NCI-H82 treated with DMSO at 0.1 percent for 48 hours (cell line): ENCODE data around the gene LSM2.
"Not testable (repeated sequence)": the region's sequence is repeated elsewhere in the genome, so short reads cannot be mapped to it uniquely, and the experiment has no call there.

ENCODE experiments used
- DNase-seq: peaks from one replicate; lab custom pipeline; 2025; ENCODE audit not compliant: unreplicated experiment; lab: John Stamatoyannopoulos, UW

The LSM2 gene

DNA sequence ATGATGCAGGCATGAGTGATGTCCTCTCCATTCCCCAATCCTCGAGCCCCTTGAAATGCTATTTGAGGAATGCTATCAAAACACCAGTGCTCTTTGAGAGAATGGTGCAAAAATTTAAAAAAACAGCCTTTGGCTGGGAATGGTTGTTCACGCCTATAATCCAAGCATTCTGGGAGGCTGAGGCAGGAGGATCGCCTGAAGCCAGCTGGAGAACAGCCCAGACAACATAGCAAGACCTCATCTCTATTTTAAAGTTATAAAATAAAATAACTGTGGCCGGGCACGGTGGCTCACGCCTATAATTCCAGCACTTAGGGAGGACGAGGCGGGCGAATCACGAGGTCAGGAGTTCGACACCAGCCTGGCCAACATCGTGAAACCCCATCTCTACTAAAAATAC lies 7.0 kb downstream of the LSM2 start:
- no peak for DNase-seq

GRCh38 chr6:31797588-31797987 lies 9.2 kb downstream of the LSM2 start:
- no peak for DNase-seq

DNA sequence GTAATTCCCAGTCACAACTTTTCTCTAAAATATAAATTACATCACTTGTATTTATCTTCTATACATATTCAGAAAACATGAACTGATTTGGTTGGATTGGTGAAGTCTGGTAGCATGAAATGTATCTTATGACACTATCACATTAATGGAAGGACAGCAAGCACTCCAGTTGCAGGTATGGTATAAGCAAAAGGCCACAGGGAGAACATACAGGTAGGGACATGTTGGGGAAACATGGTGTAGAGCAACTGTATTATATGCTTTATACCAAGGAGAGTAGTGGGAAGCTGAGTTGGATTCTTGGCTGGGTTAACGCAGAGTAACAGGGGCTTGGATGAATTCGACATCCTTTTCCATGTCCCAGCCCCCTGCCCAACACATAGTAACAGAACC lies 9.8 kb downstream of the LSM2 start:
- no peak for DNase-seq

DNA sequence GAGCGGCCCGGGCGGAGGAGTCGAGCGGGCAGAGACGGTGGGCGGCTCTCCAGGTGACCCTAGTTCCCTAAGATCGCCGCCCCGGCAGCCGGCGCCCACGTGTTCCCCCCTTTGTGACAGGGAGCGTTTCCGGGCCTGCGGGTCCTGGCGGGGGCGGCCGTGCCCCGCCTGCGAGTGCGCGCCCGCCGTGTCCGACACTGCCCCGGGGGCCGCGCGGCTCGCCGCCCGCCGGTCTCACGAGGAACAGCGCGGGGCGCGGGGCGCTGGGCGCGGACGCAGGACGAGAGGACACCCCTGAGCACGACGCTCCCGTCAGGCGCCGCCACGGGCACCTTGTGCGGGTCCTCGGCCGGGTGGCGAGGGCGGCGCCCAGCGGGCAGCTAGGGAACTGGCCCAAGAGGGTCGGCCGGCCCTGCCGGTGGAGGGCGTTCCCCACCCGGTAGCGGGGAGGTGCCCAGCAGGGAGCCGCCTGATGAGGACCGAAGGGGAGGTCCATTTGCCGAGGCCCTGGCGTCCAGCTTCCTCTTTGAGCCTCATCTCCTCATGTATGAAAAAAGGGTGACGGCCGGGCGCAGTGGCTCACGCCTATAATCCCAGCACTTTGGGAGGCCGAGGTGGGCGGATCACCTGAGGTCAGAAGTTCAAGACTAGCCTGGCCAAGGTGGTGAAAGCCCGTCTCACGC lies 11.0 kb downstream of the LSM2 start, which contains the start of gene VARS1:
TSS of gene VARS1 (minus strand) at position 137 of the 683 bp plus-strand sequence. CDS start 535 bp downstream, outside the sequence.
- peak; percentile 76 for DNase-seq

GRCh38 chr6:31794866-31795615 lies 11.7 kb downstream of the LSM2 start:
- no peak for DNase-seq

DNA sequence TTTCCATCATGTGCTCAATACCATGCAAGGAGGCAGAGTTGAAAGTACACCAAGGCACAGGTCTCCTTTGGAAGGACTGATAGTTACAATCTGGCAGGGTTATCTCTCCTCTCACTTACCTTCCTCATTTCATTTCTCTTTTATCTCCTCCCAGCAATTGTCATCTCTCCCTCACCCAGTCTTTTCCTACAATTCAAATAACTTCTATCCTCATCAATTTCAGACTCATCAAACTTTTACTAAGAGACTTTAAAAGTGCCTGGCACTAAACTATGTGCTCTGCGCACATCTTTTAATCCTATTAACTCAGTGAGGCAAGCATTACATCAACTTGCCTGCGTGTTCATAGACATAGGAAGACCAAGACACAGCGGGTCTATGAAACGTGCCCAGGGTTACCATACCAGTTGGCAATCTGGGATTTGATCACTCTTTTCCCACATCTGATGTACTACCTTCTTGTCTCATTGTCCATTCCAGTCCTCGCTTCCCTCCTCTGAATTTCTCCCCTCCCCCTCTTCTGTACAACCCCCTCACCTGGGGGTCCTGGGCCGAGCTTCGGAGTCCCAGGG lies 12.4 kb downstream of the LSM2 start:
- DNase-seq: peak; percentile 40

DNA sequence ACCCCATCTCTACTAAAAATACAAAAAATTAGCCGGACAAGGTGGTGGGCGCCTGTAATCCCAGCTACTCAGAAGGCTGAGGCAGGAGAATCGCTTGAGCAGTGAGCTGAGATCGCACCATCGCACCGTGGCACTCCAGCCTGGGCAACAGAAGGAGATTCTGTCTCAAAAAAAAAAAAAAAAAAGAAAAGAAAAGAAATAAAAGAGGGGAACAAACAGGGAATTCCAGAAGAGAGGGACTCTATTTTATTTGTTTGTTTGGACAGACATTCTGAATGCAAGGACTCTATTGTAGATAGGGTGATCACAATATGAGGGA lies 12.9 kb downstream of the LSM2 start:
- not testable (repeated sequence) for DNase-seq

GRCh38 chr6:31792761-31793171 lies 14.0 kb downstream of the LSM2 start:
- no peak for DNase-seq

DNA sequence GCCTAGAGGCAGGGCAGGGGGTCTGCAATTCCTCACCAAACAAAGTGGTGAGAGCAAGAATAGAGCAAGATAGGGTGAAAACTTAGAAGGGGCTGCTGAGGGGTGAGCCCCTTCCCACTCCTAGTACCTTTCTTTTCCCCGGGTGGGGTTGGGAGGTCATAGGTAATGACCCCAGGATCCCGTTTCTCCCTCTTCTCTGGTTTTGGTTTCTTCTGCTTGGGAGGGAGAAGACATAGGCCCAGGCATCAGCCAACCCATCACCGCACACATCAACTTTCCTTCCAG lies 14.7 kb downstream of the LSM2 start:
- no peak for DNase-seq

GRCh38 chr6:31791324-31792089 lies 15.3 kb downstream of the LSM2 start:
- DNase-seq: peak; percentile 66

DNA sequence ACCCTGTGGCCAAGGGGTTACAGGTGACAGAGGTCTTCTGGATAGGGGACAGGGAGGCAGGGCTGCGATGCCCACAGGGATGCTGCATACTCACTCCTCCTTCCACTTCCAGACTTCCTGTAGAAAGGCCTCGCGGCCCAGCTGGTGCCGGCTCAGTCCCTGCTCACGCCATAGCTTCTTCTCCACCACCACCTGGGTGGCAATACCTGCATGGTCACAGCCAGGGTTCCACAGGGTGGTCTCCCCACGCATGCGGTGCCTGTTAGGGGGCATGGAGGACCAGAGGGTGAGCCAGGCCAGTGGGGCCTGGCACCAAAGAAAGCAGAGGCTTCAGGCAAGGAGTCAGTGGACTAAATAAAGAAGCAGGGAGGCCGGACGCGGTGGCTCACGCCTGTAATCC lies 21.3 kb downstream of the LSM2 start:
- no peak for DNase-seq

- no peak for DNase-seq
Measured at GRCh38 chr6:31784098-31784925, 22.5 kb downstream of the LSM2 start.

GRCh38 chr6:31782126-31782855 lies 24.5 kb downstream of the LSM2 start:
- DNase-seq: no peak

DNA sequence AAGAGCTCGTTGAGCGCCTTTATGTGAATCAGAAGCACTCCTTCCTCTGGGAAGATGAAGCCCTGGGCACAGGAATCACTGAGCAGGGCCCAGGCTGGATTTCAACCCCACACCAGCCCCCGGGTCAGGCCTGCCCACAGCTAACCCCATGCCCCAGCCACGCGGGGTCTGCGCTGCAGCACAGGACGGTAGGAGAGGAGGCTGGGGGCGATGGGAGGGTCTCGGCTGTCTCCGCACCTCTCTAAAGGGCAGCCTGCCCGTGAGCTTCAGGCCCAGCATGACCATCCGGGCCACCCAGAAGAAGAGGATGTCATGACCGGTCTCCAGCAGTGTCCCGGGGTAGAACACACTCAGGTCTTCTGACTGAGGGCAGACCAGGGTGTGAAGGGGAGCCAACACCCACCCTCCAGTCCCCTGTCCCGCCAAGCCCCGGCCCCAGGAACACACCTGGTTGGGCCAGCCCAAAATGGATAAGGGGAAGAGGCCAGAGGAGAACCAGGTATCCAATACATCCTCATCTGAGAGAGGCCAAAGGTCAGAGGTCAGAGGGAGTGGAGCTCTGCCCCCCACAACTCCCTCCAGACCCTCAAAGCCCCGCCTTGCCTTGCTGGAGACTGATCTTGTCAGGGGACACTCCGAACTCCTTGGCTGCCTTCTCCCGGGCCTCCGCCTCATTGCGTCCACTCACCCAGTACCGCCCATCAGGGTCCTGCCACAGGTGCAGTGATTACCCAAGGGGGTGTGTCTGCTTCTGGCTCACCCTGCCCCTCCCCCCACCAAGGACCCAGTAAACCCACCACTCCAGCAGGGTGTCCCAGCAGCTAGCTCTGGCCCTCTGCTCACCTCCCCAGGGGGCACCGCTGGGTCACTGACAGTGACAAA lies 25.3 kb downstream of the LSM2 start:
- no peak for DNase-seq

DNA sequence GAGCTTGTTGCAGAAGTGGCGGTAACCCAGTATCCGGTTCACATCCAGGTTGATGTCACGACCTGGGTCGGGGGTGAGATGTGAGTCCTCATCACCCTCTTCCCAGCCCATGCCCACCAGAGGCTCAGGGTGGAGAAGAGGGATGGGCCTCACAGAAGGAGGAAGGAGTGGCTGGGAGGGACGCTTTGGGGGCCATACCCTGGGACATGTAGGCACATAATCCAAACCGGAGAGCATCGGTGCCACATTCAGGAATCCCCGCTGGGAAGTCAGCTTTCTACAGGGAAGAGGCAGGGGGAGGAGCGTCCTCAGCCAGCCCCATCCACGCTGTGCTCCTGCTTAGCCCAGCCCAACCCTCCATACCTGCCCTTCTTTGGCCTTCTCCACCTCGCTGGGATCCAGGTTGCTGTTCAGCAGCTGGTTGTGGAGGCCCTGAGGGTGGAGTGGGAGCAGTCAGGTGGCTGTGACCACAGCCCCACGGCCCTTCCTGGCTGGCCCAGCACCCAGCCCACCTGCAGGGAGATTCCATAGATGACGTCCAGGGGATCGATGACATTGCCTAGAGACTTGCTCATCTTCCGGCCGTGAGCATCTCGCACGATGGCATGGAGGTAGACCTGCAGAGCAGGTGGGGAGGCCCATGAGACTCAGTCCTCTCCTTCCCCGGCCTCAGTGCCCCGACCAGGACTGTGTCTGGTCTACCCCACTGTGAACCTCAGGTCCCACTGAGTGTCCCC lies 26.1 kb downstream of the LSM2 start:
- no peak for DNase-seq

DNA sequence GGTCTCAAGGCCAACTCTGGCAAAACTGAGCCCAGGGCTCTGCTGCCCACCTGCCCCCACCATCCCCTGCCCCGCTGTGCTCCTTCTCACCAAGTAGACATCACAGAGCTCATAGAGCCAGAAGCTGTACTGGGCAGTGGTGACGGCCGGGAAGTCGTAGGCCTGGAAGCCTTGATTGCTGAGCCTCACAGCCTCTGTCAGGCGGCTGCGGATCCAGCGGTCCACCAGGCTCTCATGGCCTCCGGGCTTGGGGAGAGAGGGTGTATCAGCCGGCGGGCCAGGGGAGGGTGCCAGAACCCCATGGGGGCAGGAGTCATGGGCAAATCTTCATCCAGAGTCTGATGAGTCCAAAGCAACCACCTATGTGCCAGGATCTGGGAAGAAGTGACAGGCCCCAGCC lies 26.9 kb downstream of the LSM2 start:
- no peak for DNase-seq

DNA sequence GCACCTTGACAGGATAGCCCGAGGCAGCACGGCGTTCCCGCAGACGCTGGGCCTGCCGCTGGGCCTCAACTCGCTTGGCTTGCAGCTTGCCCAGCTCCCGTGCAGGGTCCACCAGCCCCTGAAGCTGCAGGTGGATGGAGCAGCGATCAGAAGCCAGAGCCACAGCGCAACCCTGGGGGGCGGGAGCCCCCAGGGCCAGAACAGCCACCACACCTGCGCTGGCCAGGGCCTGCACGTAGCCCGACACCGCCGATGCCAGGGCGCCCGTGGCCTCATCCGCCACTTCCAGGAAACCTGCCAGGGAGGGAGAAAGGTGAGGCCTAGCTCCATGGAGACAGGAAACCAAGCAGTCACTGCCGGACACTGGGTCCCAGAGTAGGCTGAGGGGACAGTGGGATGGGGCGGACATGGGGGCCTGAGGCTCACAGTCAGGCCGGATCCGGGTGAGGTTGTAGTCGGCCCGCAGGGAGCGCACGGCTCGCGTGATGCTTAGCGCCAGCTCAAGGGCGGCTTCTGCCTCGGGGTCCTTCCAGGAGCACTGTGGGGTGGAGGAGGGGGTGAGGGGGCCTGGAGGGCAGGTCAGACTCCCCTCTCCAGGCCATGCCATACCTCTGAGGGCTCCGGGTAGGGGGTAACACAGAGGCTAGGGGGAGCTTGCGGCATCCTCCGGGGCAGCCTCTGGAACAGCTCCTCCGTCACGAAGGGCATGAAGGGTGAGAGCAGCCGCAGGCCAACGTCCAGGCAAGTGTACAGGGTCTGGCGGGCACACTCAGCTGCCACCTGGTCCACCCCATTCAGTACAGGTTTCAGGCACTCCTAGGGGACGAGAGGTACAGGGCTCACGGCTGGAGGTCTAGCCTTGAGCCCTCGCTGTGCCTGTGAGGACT lies 27.5 kb downstream of the LSM2 start:
- no peak for DNase-seq

DNA sequence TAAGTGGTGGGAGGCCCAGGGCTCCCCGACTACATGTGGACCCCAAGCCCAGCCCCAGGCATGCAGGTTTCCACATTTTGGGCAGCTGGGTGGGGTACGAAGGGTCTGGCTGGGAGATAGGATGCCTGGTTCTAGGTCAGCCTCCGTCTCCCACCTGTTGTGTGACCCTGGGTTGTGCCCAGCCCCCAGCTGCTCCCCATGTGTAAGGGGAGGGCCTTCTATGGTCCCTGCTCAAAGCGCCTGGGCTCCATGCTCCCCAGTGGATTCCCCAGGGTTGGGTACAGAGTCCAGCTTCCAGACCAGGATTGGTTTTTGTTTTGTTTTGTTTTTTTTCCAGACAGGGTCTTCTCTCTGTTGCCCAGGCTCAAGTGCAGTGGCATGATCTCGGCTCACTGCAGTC lies 28.6 kb downstream of the LSM2 start:
- no peak for DNase-seq
